ENCODE results near the gene SGCA.

DNA sequence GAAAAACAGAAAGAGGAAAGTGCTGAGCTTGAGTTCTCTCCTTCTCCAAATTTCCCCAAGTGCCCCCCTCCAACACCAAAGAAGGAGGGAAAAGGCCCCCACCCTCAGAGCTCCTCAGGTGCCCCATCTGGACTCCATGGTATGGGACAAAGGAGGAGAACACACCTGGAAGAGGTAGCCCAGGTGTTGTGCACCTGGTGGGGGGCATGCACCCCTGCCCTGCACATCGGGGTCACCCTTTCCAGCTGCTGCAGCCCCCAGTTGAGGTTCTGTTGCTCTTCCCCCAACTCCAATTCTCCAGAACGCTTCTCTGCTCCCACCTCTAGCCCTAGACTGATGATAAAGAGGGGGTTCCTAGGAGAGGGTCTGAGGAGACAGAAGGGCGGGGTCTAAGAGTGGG lies 38.6 kb downstream of the SGCA start:
- TF ChIP-seq CTCF (IDR thresholded peaks at IDR 0.05): no peak
- TF ChIP-seq POLR2A (IDR thresholded peaks at IDR 0.05; ENCODE audit: low read depth): no peak
- TF ChIP-seq POLR2AphosphoS5 (IDR thresholded peaks at IDR 0.05): no peak

Measured in esophagus muscularis mucosa (tissue), 3 donors.